GM12878 (cell line): ENCODE data around the gene KANSL2. TPM values are rescaled to one million over a fixed set of nuclear protein-coding genes. Genes with fewer than 3 reads are reported as not detected.

ENCODE experiments used
- ATF3 ChIP-seq: IDR thresholded peaks from 2 replicates; pipeline ENCODE4 v1.6.1; 2011; ENCODE audit warnings: low read depth, mild to moderate bottlenecking, low read length, moderate library complexity, borderline replicate concordance; ENCODE audit errors: extremely low read depth
- BHLHE40 ChIP-seq, 2 experiments: fragments of 450-650 bp in 1 of 2; IDR thresholded peaks; 2 replicates each; pipeline ENCODE4 v1.6.1; 2011 to 2017; ENCODE audit warnings: low read depth in 2 of 2, borderline replicate concordance in 1 of 2, improper control_type of control experiment in 1 of 2, low read length in 1 of 2, mild to moderate bottlenecking in 1 of 2
- BMI1 ChIP-seq: fragments of 450-650 bp; IDR thresholded peaks from 2 replicates; pipeline ENCODE4 v1.6.1; 2016; ENCODE audit warnings: mild to moderate bottlenecking, moderate library complexity, borderline replicate concordance
- BRCA1 ChIP-seq: IDR thresholded peaks from 2 replicates; pipeline ENCODE4 v1.6.1; 2011; ENCODE audit warnings: low read depth, low read length, improper control_type of control experiment
- EED ChIP-seq: sonication (generic); IDR thresholded peaks from 2 replicates; pipeline ENCODE4 v1.6.1; 2016; ENCODE audit warnings: antibody characterized with exemption, low read depth
- HCFC1 ChIP-seq: fragments of 150-350 bp; IDR thresholded peaks from 2 replicates; pipeline ENCODE4 v1.6.1; 2014; ENCODE audit warnings: low read length
- JUNB ChIP-seq: IDR thresholded peaks from 2 replicates; pipeline ENCODE4 v1.6.1; 2016; ENCODE audit warnings: antibody characterized with exemption, mild to moderate bottlenecking
- JUND ChIP-seq: IDR thresholded peaks from 2 replicates; pipeline ENCODE4 v1.6.1; 2012; ENCODE audit warnings: low read depth, mild to moderate bottlenecking, low read length, improper control_type of control experiment, moderate library complexity
- MAX ChIP-seq: IDR thresholded peaks from 2 replicates; pipeline ENCODE4 v1.6.1; 2012; ENCODE audit warnings: low read depth, low read length, improper control_type of control experiment
- MYB ChIP-seq: fragments of 150-350 bp; IDR thresholded peaks from 2 replicates; pipeline ENCODE4 v1.6.1; 2014; ENCODE audit warnings: mild to moderate bottlenecking, low read depth, low read length, borderline replicate concordance
- NFXL1 ChIP-seq: fragments of 450-650 bp; IDR thresholded peaks from 2 replicates; pipeline ENCODE4 v1.6.1; 2017; ENCODE audit warnings: antibody characterized with exemption, mild to moderate bottlenecking, borderline replicate concordance
- POLR2A ChIP-seq: IDR thresholded peaks from 2 replicates; pipeline ENCODE4 v1.6.1; 2011; ENCODE audit warnings: low read depth, mild to moderate bottlenecking, low read length
- PRDM15 ChIP-seq: fragments of 450-650 bp; formaldehyde crosslinking; IDR thresholded peaks from 2 replicates; pipeline ENCODE4 v1.4.0; 2020; ENCODE audit warnings: mild to moderate bottlenecking, moderate library complexity
- RB1 ChIP-seq: fragments of 450-650 bp; formaldehyde crosslinking; IDR thresholded peaks from 2 replicates; pipeline ENCODE4 v1.6.1; 2017; ENCODE audit warnings: mild to moderate bottlenecking, borderline replicate concordance
- RCOR1 ChIP-seq: conservative IDR thresholded peaks from 2 replicates; pipeline ENCODE4 v1.6.1; 2012; ENCODE audit warnings: low read depth, low read length, improper control_type of control experiment
- SMAD1 ChIP-seq: fragments of 450-650 bp; IDR thresholded peaks from 2 replicates; pipeline ENCODE4 v1.6.1; 2018; ENCODE audit warnings: mild to moderate bottlenecking, low read depth; ENCODE audit not compliant: partially characterized antibody
- SMARCA5 ChIP-seq: fragments of 450-650 bp; IDR thresholded peaks from 2 replicates; pipeline ENCODE4 v1.6.1; 2017; ENCODE audit warnings: mild to moderate bottlenecking
- SRF ChIP-seq, 2 experiments: IDR thresholded peaks; 2 replicates each; pipeline ENCODE4 v1.6.1; 2011; ENCODE audit warnings: low read depth in 2 of 2, low read length in 2 of 2, mild to moderate bottlenecking in 1 of 2, moderate library complexity in 1 of 2
- STAT3 ChIP-seq: IDR thresholded peaks from 2 replicates; pipeline ENCODE4 v1.6.1; 2011; ENCODE audit warnings: low read depth, low read length, improper control_type of control experiment
- TBL1XR1 ChIP-seq: IDR thresholded peaks from 2 replicates; pipeline ENCODE4 v1.6.1; 2012; ENCODE audit warnings: low read depth, low read length, improper control_type of control experiment
- ZNF687 ChIP-seq: fragments of 450-650 bp; IDR thresholded peaks from 2 replicates; pipeline ENCODE4 v1.6.1; 2017; ENCODE audit warnings: mild to moderate bottlenecking, moderate library complexity
- polyA plus RNA-seq, 11 experiments: library from polyadenylated mRNA; depleted of rRNA in 4 of 11; unstranded in 6 of 11; stranded (reverse) in 5 of 11; fragments of >200 nt; fragmentation: Nextera tagmentation in 4 of 11; fragmentation: Illumina TruSeq in 1 of 11; extraction: Ambion mirVana in 4 of 11; extraction: Trizol in 1 of 11; gene quantifications; 1 replicate in 1 of 11; 2 replicates in 10 of 11; pipeline versions ENCODE4 v1.2.1 to v1.2.3, GENCODE V29; 2011 to 2016; ENCODE audit warnings: inconsistent platforms in 2 of 11, missing spikeins in 2 of 11, low read depth in 1 of 11
- total RNA-seq, 4 experiments: library from RNA; depleted of rRNA in 3 of 4; stranded (reverse); fragments of >200 nt in 3 of 4; fragmentation: Illumina TruSeq in 1 of 4; extraction: Trizol in 1 of 4; gene quantifications; 2 replicates each; pipeline versions ENCODE4 v1.2.1 to v1.2.3, GENCODE V29; 2013 to 2021

Gene KANSL2
- total and polyA plus RNA-seq, 10 of the 15 experiments (the other 5 are each of a cell fraction or from before 2014, with no cell fraction given): 28.1 to 54.8 (median 40.9) TPM

- TF ChIP-seq BHLHE40 (IDR thresholded peaks at IDR 0.05; ENCODE audit: borderline replicate concordance in 1 of 2, low read depth in 2 of 2, low read length in 1 of 2) (peak; percentile 88 to 98), JUND (no peak), ZNF687 (peak; percentile 79), NFXL1 (no peak), RCOR1 (peak; percentile 68; the same call in 1 of the 2 replicates), RB1 (peak; percentile 62; the same call in 1 of the 2 replicates), SRF (IDR thresholded peaks at IDR 0.05; ENCODE audit: low read depth in 2 of 2, low read length in 2 of 2) (no peak; a peak in 1 of 4 replicates), PRDM15 (peak; percentile 93), STAT3 (no peak), ATF3 (peak; percentile 69), MAX (peak; percentile 95), JUNB (no peak), POLR2A (peak; percentile 87), SMAD1 (peak; percentile 77), EED (no peak), BRCA1 (peak; percentile 81), TBL1XR1 (peak; percentile 61; the same call in 1 of the 2 replicates), SMARCA5 (0 out of 2 replicates have a peak, but pooled peaks have one; percentile 40), HCFC1 (peak; percentile 82), BMI1 (no peak), MYB (peak; percentile 33; the same call in 1 of the 2 replicates)
Measured at GRCh38 chr12:48716493-48717251, 34.6 kb upstream of the KANSL2 start, which contains the start of gene CCNT1 (continued).
